Measurements from ENCODE around the gene RELB. TPM values are rescaled to one million over a fixed set of nuclear protein-coding genes. Genes with fewer than 3 reads are reported as not detected.

RELB gene
- total and polyA plus RNA-seq, 3 donors from 2014 or later, result 9.1 to 10.1 (median 9.7) TPM

DNA sequence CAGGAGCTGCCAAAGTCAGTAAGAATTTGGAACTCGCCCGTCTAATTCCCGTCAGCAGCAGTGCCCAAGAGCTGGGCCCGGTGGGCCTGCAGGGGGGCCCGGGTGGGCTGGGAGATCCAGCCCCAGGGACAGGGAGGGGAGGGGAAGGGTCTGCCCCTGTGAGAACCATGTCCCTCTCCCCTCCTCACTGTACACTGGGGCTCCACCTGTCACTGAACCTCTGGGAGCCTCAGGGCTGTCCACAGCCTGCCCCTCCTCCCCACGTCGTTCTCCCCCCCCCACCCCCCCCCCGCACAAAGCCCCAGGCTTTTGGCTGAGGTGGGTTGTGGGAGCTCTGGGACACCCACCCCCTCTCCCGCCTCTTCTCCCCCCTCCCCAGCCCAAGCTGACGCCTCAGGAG is 66.8 kb downstream of the RELB start:
- WGBS, 2 donors, result 88 to 90% methylated on average over 5 to 10 of the region's 10 CpGs
- Histone ChIP-seq H3K9me3 (no peaks in the 10 kb centered on the region), H3K27ac (no peak overlapping the region), H3K36me3 (ENCODE audit: low read depth, missing control alignments) (no peaks in the 10 kb centered on the region), H3K27me3 (no peaks in the 10 kb centered on the region), H3K4me3 (no peak overlapping the region), H3K4me1 (no peaks in the 10 kb centered on the region)
- TF ChIP-seq, protein P1, sequence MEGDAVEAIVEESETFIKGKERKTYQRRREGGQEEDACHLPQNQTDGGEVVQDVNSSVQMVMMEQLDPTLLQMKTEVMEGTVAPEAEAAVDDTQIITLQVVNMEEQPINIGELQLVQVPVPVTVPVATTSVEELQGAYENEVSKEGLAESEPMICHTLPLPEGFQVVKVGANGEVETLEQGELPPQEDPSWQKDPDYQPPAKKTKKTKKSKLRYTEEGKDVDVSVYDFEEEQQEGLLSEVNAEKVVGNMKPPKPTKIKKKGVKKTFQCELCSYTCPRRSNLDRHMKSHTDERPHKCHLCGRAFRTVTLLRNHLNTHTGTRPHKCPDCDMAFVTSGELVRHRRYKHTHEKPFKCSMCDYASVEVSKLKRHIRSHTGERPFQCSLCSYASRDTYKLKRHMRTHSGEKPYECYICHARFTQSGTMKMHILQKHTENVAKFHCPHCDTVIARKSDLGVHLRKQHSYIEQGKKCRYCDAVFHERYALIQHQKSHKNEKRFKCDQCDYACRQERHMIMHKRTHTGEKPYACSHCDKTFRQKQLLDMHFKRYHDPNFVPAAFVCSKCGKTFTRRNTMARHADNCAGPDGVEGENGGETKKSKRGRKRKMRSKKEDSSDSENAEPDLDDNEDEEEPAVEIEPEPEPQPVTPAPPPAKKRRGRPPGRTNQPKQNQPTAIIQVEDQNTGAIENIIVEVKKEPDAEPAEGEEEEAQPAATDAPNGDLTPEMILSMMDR (IDR thresholded peaks at IDR 0.05), result no peak
- no peak for TF ChIP-seq POLR2A (IDR thresholded peaks at IDR 0.05)
- intact Hi-C loops (cut with DNase I; ENCODE audit: low total_unique reads), result no loop called here
- no peak for DNase-seq

DNA sequence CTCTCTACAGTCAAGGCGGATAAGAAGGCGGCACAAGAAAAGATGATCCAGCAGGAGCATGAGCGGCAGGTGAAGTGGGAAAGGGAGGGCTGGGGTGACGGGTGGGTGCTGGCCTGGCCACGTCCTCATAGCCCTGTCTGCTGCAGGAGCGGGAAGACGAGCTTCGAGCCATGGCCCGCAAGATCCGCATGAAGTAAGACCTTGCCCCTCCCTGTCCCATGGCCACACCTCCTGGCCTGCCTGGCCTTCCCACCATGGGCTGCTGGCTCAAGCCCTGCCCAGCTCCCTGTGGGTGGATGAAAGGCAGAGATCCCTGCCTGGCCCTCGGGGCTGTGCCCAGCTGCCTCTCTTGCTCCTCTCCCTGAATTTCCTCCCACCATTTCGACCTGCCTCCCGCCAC is 67.8 kb downstream of the RELB start:
- WGBS, 2 donors, result 82% methylated on average over 13 of the region's 13 CpGs
- H3K27ac ChIP-seq, result no peak overlapping the region
- TF ChIP-seq POLR2A (IDR thresholded peaks at IDR 0.05), result no peak
- TF ChIP-seq, protein P1 (IDR thresholded peaks at IDR 0.05), result no peak

DNA sequence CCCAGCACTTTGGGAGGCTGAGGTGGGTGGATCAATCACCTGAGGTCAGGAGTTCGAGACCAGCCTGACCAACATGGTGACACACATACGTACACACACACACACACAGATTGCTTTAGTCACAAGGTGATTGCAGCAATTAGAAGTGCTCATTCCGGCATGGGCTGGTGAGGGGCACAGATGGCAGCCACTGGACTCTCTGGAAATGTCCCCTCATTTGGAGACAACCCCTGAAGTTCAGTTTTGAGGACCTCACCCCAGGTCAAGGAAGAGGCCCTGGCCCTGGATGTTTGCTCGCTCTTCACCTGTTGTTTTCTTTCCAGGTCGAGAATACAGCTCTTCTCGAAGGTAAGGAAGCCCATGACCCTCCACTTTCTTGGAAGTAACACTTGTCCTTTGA is 69.0 kb downstream of the RELB start:
- H3K27me3 ChIP-seq, result no peaks in the 10 kb centered on the region
- TF ChIP-seq, protein P1 (IDR thresholded peaks at IDR 0.05), result no peak
- no peak for TF ChIP-seq POLR2A (IDR thresholded peaks at IDR 0.05)
- H3K9me3 ChIP-seq, result no peaks in the 10 kb centered on the region
- DNase-seq, result no peak
- peaks cover 1% of the 10 kb centered on the region for H3K4me1 ChIP-seq
- H3K4me3 ChIP-seq, result no peak overlapping the region
- intact Hi-C loops (cut with DNase I; ENCODE audit: low total_unique reads), result no loop called here
- H3K36me3 ChIP-seq (ENCODE audit: low read depth, missing control alignments), result no peaks in the 10 kb centered on the region
- 82 to 88% methylated on average over 4 to 6 of the region's 6 CpGs for WGBS, 2 donors
- no peak overlapping the region for H3K27ac ChIP-seq

More for the DNA sequence above, 67.8 kb downstream of the RELB start:
- intact Hi-C loops (cut with DNase I; ENCODE audit: low total_unique reads), result no loop called here
- H3K4me3 ChIP-seq, result no peak overlapping the region
- H3K9me3 ChIP-seq, result no peaks in the 10 kb centered on the region
- no peaks in the 10 kb centered on the region for H3K27me3 ChIP-seq
- DNase-seq, result peak; percentile 39
- H3K36me3 ChIP-seq (ENCODE audit: low read depth, missing control alignments), result no peaks in the 10 kb centered on the region
- no peaks in the 10 kb centered on the region for H3K4me1 ChIP-seq

DNA sequence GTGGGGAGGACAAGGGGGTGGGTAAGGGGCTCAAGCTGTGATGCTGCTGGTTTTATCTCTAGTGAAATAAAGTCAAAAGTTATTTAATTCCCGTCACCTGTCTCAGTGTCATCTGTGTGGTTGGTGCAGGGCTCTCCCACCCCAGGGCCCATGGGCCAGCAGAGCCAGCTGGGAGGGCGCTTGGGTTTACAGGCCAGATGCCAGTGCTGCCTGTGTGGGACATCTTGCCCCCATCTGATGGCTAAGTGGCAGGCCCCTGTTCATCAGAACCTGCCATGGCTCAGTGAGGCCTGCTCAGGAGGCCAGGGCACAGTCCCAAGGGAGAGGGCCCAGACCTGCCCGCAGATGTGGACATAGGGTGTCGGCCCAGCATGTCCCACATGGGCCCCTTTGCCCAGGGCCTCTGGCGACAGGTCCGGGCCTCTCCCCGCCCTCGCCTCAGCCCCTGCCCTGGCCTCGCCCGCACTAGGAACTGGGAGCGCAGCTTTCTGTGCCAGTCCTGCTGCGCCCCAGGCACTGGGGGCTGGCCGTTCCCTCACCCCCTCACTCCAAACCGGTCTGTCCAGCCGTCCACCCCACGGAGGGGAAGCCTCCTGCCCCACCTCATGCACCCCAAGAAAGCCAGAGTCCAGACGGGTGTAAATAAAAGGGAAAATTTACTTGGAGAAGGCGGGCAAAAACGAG is 69.7 kb downstream of the RELB start:
- no peak overlapping the region for H3K4me3 ChIP-seq
- TF ChIP-seq, protein P1 (IDR thresholded peaks at IDR 0.05), result no peak
- TF ChIP-seq POLR2A (IDR thresholded peaks at IDR 0.05), result no peak
- no peaks in the 10 kb centered on the region for H3K36me3 ChIP-seq (ENCODE audit: low read depth, missing control alignments)
- intact Hi-C loops (cut with DNase I; ENCODE audit: low total_unique reads), result no loop called here
- 84 to 88% methylated on average over 11 to 19 of the region's 19 CpGs for WGBS, 2 donors
- no peak overlapping the region for H3K27ac ChIP-seq
- H3K4me1 ChIP-seq, result peaks cover 3% of the 10 kb centered on the region
- DNase-seq, result no peak
- no peaks in the 10 kb centered on the region for H3K27me3 ChIP-seq
- no peaks in the 10 kb centered on the region for H3K9me3 ChIP-seq

DNA sequence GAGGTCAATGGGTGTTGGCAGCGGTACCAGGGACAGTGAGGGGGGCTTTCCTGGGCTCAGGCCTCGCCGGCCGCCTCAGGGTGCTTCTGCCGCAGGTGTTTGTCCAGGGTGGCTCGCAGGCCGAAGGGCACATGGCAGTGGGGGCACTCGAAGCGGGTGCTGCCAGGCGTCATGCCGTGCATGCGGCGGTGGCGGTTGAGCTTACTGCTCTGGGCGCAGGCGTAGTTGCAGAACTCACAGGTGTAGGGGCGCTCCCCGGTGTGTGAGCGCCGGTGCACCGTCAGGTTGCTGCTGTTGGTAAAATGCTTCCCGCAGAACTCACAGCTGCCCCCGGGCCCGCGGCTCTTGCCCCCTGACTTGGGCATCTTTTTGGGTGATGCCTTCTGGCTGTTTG is 70.3 kb downstream of the RELB start:
- Histone ChIP-seq H3K9me3 (no peaks in the 10 kb centered on the region), H3K4me3 (no peak overlapping the region), H3K36me3 (ENCODE audit: low read depth, missing control alignments) (no peaks in the 10 kb centered on the region), H3K27ac (no peak overlapping the region), H3K4me1 (peaks cover 5% of the 10 kb centered on the region), H3K27me3 (no peaks in the 10 kb centered on the region)
- intact Hi-C loops (cut with DNase I; ENCODE audit: low total_unique reads), result no loop called here
- 92 to 96% methylated on average over 23 to 25 of the region's 25 CpGs for WGBS, 2 donors
- TF ChIP-seq, protein P1 (IDR thresholded peaks at IDR 0.05), result no peak
- TF ChIP-seq POLR2A (IDR thresholded peaks at IDR 0.05), result no peak
- DNase-seq, result no peak
